Immature natural killer cell (primary cell): ENCODE results near the gene CDH22. TPM values are rescaled to one million over a fixed set of nuclear protein-coding genes. Genes with fewer than 3 reads are reported as not detected.

ENCODE experiments used
- DNase-seq, 3 donors: peaks; one replicate each; pipeline ENCODE4 v3.0.0; 2022; ENCODE audit warnings: mixed read lengths in 1 of 3
- H3K27ac Mint-ChIP-seq, 6 donors: one replicate each; pipeline ENCODE4 v1.8.0; 2020; ENCODE audit warnings: mixed read lengths in 6 of 6, mild to moderate bottlenecking in 5 of 6, inconsistent platforms in 4 of 6, moderate library complexity in 3 of 6
- H3K27me3 Mint-ChIP-seq, 3 donors: one replicate each; pipeline ENCODE4 v1.8.0; 2020 to 2021; ENCODE audit warnings: low read depth in 3 of 3, mild to moderate bottlenecking in 3 of 3, mixed read lengths in 3 of 3, moderate library complexity in 3 of 3, inconsistent platforms in 1 of 3
- H3K36me3 Mint-ChIP-seq, 3 donors: one replicate each; pipeline ENCODE4 v1.8.0; 2020; ENCODE audit warnings: mixed read lengths in 3 of 3, inconsistent platforms in 2 of 3, mild to moderate bottlenecking in 2 of 3
- H3K4me1 Mint-ChIP-seq, 2 donors: one replicate each; pipeline ENCODE4 v1.8.0; 2020; ENCODE audit warnings: inconsistent platforms in 2 of 2, mild to moderate bottlenecking in 2 of 2, mixed read lengths in 2 of 2, moderate library complexity in 1 of 2
- H3K4me3 Mint-ChIP-seq, 5 donors: one replicate each; pipeline ENCODE4 v1.8.0; 2020; ENCODE audit warnings: mild to moderate bottlenecking in 5 of 5, mixed read lengths in 5 of 5, inconsistent platforms in 3 of 5, moderate library complexity in 3 of 5
- H3K9me3 Mint-ChIP-seq, 6 donors: one replicate each; pipeline ENCODE4 v1.8.0; 2020; ENCODE audit warnings: mild to moderate bottlenecking in 6 of 6, mixed read lengths in 6 of 6, inconsistent platforms in 4 of 6, moderate library complexity in 3 of 6
- polyA plus RNA-seq, 3 donors: library from polyadenylated mRNA; unstranded; fragments of 300-500 nt; fragmentation: Illumina TruSeq; gene quantifications; one replicate each; pipeline ENCODE4 v1.2.3, GENCODE V29; 2021

CDH22 gene
- polyA plus RNA-seq, 3 donors from 2014 or later, result not detected

- no peaks in the 10 kb centered on the region for H3K36me3 Mint-ChIP-seq
- peaks cover 4 to 34% (median 20%) of the 10 kb centered on the region in 3 donors for H3K27me3 Mint-ChIP-seq
- peaks cover 0 to 5% of the 10 kb centered on the region in 2 donors for H3K4me1 Mint-ChIP-seq
- H3K9me3 Mint-ChIP-seq, result no peaks in the 10 kb centered on the region
- DNase-seq, result no peak
- no peak overlapping the region for H3K4me3 Mint-ChIP-seq
- no peak overlapping the region for H3K27ac Mint-ChIP-seq
Observed at GRCh38 chr20:46177768-46178167, 130.5 kb downstream of the CDH22 start.

GRCh38 chr20:46176739-46177378 lies 131.4 kb downstream of the CDH22 start:
- Mint-ChIP-seq H3K4me3 (no peak overlapping the region), H3K9me3 (no peaks in the 10 kb centered on the region), H3K27ac (no peak overlapping the region), H3K27me3 (peaks cover 5 to 41% (median 20%) of the 10 kb centered on the region in 3 donors), H3K4me1 (peaks cover 0 to 5% of the 10 kb centered on the region in 2 donors), H3K36me3 (no peaks in the 10 kb centered on the region)
- DNase-seq, result no peak

- H3K4me3 Mint-ChIP-seq, result peak overlapping the region in 2 of 5 donors; percentile 21 to 42
- H3K4me1 Mint-ChIP-seq, result peaks cover 0 to 5% of the 10 kb centered on the region in 2 donors
- no peak for DNase-seq
- H3K36me3 Mint-ChIP-seq, result no peaks in the 10 kb centered on the region
- H3K27ac Mint-ChIP-seq, result no peak overlapping the region
- H3K9me3 Mint-ChIP-seq, result no peaks in the 10 kb centered on the region
- H3K27me3 Mint-ChIP-seq, result peaks cover 11 to 37% (median 17%) of the 10 kb centered on the region in 3 donors
Observed at GRCh38 chr20:46175127-46175494, 133.2 kb downstream of the CDH22 start.

GRCh38 chr20:46174469-46175126 lies 133.7 kb downstream of the CDH22 start:
- Mint-ChIP-seq H3K4me1 (peaks cover 0 to 5% of the 10 kb centered on the region in 2 donors), H3K27me3 (peaks cover 11 to 37% (median 17%) of the 10 kb centered on the region in 3 donors), H3K27ac (no peak overlapping the region), H3K9me3 (no peaks in the 10 kb centered on the region), H3K36me3 (no peaks in the 10 kb centered on the region), H3K4me3 (peak overlapping the region in 1 of 5 donors; percentile 42)
- peak; percentile 47 to 55 (median 50) for DNase-seq

- no peak overlapping the region for H3K27ac Mint-ChIP-seq
- no peaks in the 10 kb centered on the region for H3K9me3 Mint-ChIP-seq
- H3K27me3 Mint-ChIP-seq, result peaks cover 11 to 33% (median 17%) of the 10 kb centered on the region in 3 donors
- no peaks in the 10 kb centered on the region for H3K36me3 Mint-ChIP-seq
- H3K4me3 Mint-ChIP-seq, result no peak overlapping the region
- peaks cover 0 to 5% of the 10 kb centered on the region in 2 donors for H3K4me1 Mint-ChIP-seq
- DNase-seq, result no peak
Observed at GRCh38 chr20:46173652-46174468, 134.4 kb downstream of the CDH22 start.

- DNase-seq, result no peak
- Mint-ChIP-seq H3K27me3 (peaks cover 11 to 30% (median 14%) of the 10 kb centered on the region in 3 donors), H3K9me3 (no peaks in the 10 kb centered on the region), H3K36me3 (no peaks in the 10 kb centered on the region), H3K27ac (no peak overlapping the region), H3K4me1 (peaks cover 0 to 5% of the 10 kb centered on the region in 2 donors), H3K4me3 (no peak overlapping the region)
Observed at GRCh38 chr20:46172961-46173536, 135.2 kb downstream of the CDH22 start.

GRCh38 chr20:46172455-46172854 lies 135.8 kb downstream of the CDH22 start:
- H3K27me3 Mint-ChIP-seq, result peaks cover 11 to 27% (median 14%) of the 10 kb centered on the region in 3 donors
- H3K4me3 Mint-ChIP-seq, result no peak overlapping the region
- no peak for DNase-seq
- no peaks in the 10 kb centered on the region for H3K9me3 Mint-ChIP-seq
- no peaks in the 10 kb centered on the region for H3K36me3 Mint-ChIP-seq
- H3K4me1 Mint-ChIP-seq, result peaks cover 0 to 5% of the 10 kb centered on the region in 2 donors
- H3K27ac Mint-ChIP-seq, result no peak overlapping the region

- Mint-ChIP-seq H3K4me3 (no peak overlapping the region), H3K27me3 (peaks cover 11 to 26% (median 14%) of the 10 kb centered on the region in 3 donors)
Observed at GRCh38 chr20:46171909-46172308, 136.4 kb downstream of the CDH22 start.

GRCh38 chr20:46171476-46171875 lies 136.8 kb downstream of the CDH22 start:
- peak overlapping the region in 1 of 6 donors; percentile 46 for H3K27ac Mint-ChIP-seq
- H3K9me3 Mint-ChIP-seq, result no peaks in the 10 kb centered on the region
- no peak overlapping the region for H3K4me3 Mint-ChIP-seq
- H3K4me1 Mint-ChIP-seq, result peaks cover 0 to 5% of the 10 kb centered on the region in 2 donors
- H3K27me3 Mint-ChIP-seq, result peaks cover 11 to 23% (median 17%) of the 10 kb centered on the region in 3 donors
- H3K36me3 Mint-ChIP-seq, result no peaks in the 10 kb centered on the region
- no peak for DNase-seq

More at GRCh38 chr20:46171909-46172308, 136.4 kb downstream of the CDH22 start:
- DNase-seq, result no peak
- Mint-ChIP-seq H3K36me3 (no peaks in the 10 kb centered on the region), H3K27ac (no peak overlapping the region), H3K9me3 (no peaks in the 10 kb centered on the region), H3K4me1 (peaks cover 0 to 5% of the 10 kb centered on the region in 2 donors)

- Mint-ChIP-seq H3K4me3 (no peak overlapping the region), H3K27me3 (peaks cover 12 to 17% (median 12%) of the 10 kb centered on the region in 3 donors), H3K27ac (no peak overlapping the region), H3K9me3 (no peaks in the 10 kb centered on the region), H3K36me3 (no peaks in the 10 kb centered on the region), H3K4me1 (no peaks in the 10 kb centered on the region)
- DNase-seq, result no peak
Observed at GRCh38 chr20:46169245-46170171, 138.8 kb downstream of the CDH22 start.

GRCh38 chr20:46168438-46168837 lies 139.9 kb downstream of the CDH22 start:
- Mint-ChIP-seq H3K27me3 (peaks cover 10 to 17% (median 17%) of the 10 kb centered on the region in 3 donors), H3K4me3 (no peak overlapping the region), H3K27ac (no peak overlapping the region), H3K36me3 (no peaks in the 10 kb centered on the region), H3K9me3 (no peaks in the 10 kb centered on the region), H3K4me1 (no peaks in the 10 kb centered on the region)
- DNase-seq, result no peak

GRCh38 chr20:46167080-46167479 lies 141.2 kb downstream of the CDH22 start:
- no peaks in the 10 kb centered on the region for H3K4me1 Mint-ChIP-seq
- H3K4me3 Mint-ChIP-seq, result no peak overlapping the region
- DNase-seq, result no peak
- no peaks in the 10 kb centered on the region for H3K9me3 Mint-ChIP-seq
- H3K36me3 Mint-ChIP-seq, result no peaks in the 10 kb centered on the region
- H3K27me3 Mint-ChIP-seq, result peaks cover 13 to 15% (median 15%) of the 10 kb centered on the region in 3 donors
- H3K27ac Mint-ChIP-seq, result no peak overlapping the region

- no peak overlapping the region for H3K27ac Mint-ChIP-seq
- DNase-seq, result no peak
- no peak overlapping the region for H3K4me3 Mint-ChIP-seq
- H3K27me3 Mint-ChIP-seq, result peaks cover 9 to 13% (median 12%) of the 10 kb centered on the region in 3 donors
- H3K4me1 Mint-ChIP-seq, result no peaks in the 10 kb centered on the region
- no peaks in the 10 kb centered on the region for H3K9me3 Mint-ChIP-seq
- H3K36me3 Mint-ChIP-seq, result no peaks in the 10 kb centered on the region
Observed at GRCh38 chr20:46164254-46164653, 144.0 kb downstream of the CDH22 start.
